Panc1 (cell line): ENCODE measurements around the gene PDE6A. TPM values are rescaled to one million over a fixed set of nuclear protein-coding genes. Genes with fewer than 3 reads are reported as not detected.

Experiments
- ATAC-seq: fragments of 200-7000 bp; cut with Tn5 transposase; 2 replicates; pipeline ENCODE4 v1.9.1; 2020; ENCODE audit warnings: mild to moderate bottlenecking, moderate library complexity
- BruUV-seq: library from RNA; stranded (reverse); fragments of 400-500 nt; replicated peaks from 2 replicates; lab custom pipeline; 2021; lab: Mats Ljungman, UMichigan
- CTCF ChIA-PET: fragments of 300-600 bp; sonication (Branson Sonifier 250); formaldehyde crosslinking; loops from one replicate; lab custom pipeline; 2022; ENCODE audit warnings: antibody characterized with exemption; lab: Charles Lee
- POLR2A ChIA-PET: fragments of 300-600 bp; sonication (Branson Sonifier 250); formaldehyde crosslinking; loops from one replicate; lab custom pipeline; 2022; ENCODE audit warnings: antibody characterized with exemption; lab: Charles Lee
- DNase-seq: peaks from one replicate; pipeline ENCODE4 v3.0.0-alpha.2; 2010; ENCODE audit warnings: low read depth, low spot score
- H3K27ac ChIP-seq: 2 replicates; pipeline ENCODE4 v1.5.1; 2011; ENCODE audit warnings: mild to moderate bottlenecking, low read length, inconsistent platforms
- H3K27me3 ChIP-seq: fragments of 200-500 bp; sonication (Bioruptor generic); 2 replicates; pipeline ENCODE4 v1.6.0; 2014; ENCODE audit warnings: low read length, inconsistent platforms; ENCODE audit not compliant: control insufficient read depth, insufficient read depth
- H3K36me3 ChIP-seq: fragments of 200-500 bp; sonication (Bioruptor generic); 2 replicates; pipeline ENCODE4 v1.5.1; 2014; ENCODE audit warnings: inconsistent platforms, mild to moderate bottlenecking, low read length, moderate library complexity; ENCODE audit not compliant: control insufficient read depth, insufficient read depth
- H3K4me1 ChIP-seq: 2 replicates; pipeline ENCODE4 v1.5.1; 2011; ENCODE audit warnings: inconsistent platforms, mild to moderate bottlenecking, low read length, moderate library complexity; ENCODE audit not compliant: control insufficient read depth, insufficient read depth
- H3K4me3 ChIP-seq, 2 experiments: 2 replicates each; pipeline ENCODE4 v1.5.1; 2011 to 2012; ENCODE audit warnings: low read depth in 2 of 2, low read length in 2 of 2, mild to moderate bottlenecking in 2 of 2, inconsistent platforms in 1 of 2, moderate library complexity in 1 of 2
- H3K9me3 ChIP-seq: fragments of 200-500 bp; sonication (Bioruptor generic); 2 replicates; pipeline ENCODE4 v1.5.1; 2014; ENCODE audit warnings: low read depth, mild to moderate bottlenecking, inconsistent platforms, low read length, moderate library complexity; ENCODE audit not compliant: control insufficient read depth, insufficient read depth
- POLR2AphosphoS5 ChIP-seq: IDR thresholded peaks from 2 replicates; pipeline ENCODE4 v1.6.1; 2012; ENCODE audit warnings: mild to moderate bottlenecking, low read depth, low read length, moderate library complexity
- SIN3A ChIP-seq: IDR thresholded peaks from 2 replicates; pipeline ENCODE4 v1.6.1; 2012; ENCODE audit warnings: low read depth, mild to moderate bottlenecking, low read length, moderate library complexity, borderline replicate concordance; ENCODE audit not compliant: insufficient read depth
- TCF7L2 ChIP-seq: IDR thresholded peaks from 2 replicates; pipeline ENCODE4 v1.6.1; 2011; ENCODE audit warnings: mild to moderate bottlenecking, low read depth, low read length, inconsistent platforms
- in situ Hi-C: cut with HindIII; loops from 2 replicates; pipeline ENCODE4 v1.10.0; 2016; ENCODE audit warnings: low sequenced_read_pairs, low pct_unique_long_range_greater_than_20kb
- intact Hi-C: fragments of 100-400 bp; cut with micrococcal nuclease; formaldehyde crosslinking; loops from one replicate; pipeline ENCODE4 v1.10.0; 2022; ENCODE audit not compliant: unreplicated experiment
- total RNA-seq: library from RNA; stranded (reverse); gene quantifications from one replicate; pipeline ENCODE4 v1.2.1, GENCODE V29; 2021; ENCODE audit not compliant: unreplicated experiment
- TF ChIP-seq, protein P1 (sequence below): fragments of 450-650 bp; IDR thresholded peaks from 2 replicates; pipeline ENCODE4 v1.5.1; 2017; ENCODE audit warnings: mild to moderate bottlenecking
- TF ChIP-seq, protein P2 (sequence below), 2 experiments: IDR thresholded peaks; 2 replicates each; pipeline ENCODE4 v1.6.1; 2011 to 2012; ENCODE audit warnings: low read depth in 2 of 2, control low read depth in 1 of 2, low read length in 1 of 2, mild to moderate bottlenecking in 1 of 2, moderate library complexity in 1 of 2; ENCODE audit not compliant: insufficient read depth in 1 of 2

Gene PDE6A
- total RNA-seq, 1 experiment from 2014 or later: 0.33 TPM

DNA sequence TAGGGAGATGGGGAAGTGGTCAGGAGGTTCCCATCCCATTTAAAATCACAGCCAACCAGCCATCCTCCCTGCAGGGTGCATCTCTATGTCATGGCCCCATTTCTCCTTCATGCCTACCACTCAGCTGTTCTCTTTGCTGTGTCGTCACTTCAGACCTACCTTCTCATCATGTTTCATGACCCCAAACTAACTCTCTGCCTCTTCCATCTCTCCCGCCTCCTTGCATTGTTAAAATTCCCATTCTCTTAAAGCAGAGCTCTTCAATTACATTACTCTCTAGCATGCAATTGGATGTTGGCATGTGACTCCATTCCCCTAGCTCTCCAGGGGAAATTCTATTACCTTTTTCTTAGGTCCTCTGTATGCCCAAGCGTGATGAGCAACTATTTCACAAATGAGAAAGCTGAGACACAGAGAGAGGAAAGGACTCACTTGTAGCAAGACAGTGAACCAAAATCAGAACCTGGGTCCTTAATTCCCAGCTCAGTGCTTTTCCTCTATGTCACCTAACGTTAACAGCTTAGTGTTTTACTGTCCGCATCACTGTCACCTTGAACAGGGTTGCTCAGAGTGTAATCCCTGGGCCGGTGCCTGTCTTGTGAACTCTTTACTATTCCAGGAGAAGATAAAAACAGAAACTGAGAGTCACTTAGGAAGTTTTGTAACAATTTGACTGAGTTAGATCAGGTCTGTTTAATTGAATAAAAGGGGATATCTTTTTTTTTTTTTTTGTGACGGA is 28.1 kb downstream of the PDE6A start:
- Histone ChIP-seq H3K36me3 (no peaks in the 10 kb centered on the region), H3K9me3 (no peaks in the 10 kb centered on the region), H3K4me1 (no peaks in the 10 kb centered on the region), H3K4me3 (no peak overlapping the region), H3K27me3 (no peaks in the 10 kb centered on the region), H3K27ac (no peak overlapping the region)
- no peak for ATAC-seq
- in situ Hi-C loops: no loop called here
- TF ChIP-seq POLR2AphosphoS5 (no peak), SIN3A (no peak), TCF7L2 (no peak)
- TF ChIP-seq, protein P1, sequence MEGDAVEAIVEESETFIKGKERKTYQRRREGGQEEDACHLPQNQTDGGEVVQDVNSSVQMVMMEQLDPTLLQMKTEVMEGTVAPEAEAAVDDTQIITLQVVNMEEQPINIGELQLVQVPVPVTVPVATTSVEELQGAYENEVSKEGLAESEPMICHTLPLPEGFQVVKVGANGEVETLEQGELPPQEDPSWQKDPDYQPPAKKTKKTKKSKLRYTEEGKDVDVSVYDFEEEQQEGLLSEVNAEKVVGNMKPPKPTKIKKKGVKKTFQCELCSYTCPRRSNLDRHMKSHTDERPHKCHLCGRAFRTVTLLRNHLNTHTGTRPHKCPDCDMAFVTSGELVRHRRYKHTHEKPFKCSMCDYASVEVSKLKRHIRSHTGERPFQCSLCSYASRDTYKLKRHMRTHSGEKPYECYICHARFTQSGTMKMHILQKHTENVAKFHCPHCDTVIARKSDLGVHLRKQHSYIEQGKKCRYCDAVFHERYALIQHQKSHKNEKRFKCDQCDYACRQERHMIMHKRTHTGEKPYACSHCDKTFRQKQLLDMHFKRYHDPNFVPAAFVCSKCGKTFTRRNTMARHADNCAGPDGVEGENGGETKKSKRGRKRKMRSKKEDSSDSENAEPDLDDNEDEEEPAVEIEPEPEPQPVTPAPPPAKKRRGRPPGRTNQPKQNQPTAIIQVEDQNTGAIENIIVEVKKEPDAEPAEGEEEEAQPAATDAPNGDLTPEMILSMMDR: no peak
- TF ChIP-seq, protein P2, sequence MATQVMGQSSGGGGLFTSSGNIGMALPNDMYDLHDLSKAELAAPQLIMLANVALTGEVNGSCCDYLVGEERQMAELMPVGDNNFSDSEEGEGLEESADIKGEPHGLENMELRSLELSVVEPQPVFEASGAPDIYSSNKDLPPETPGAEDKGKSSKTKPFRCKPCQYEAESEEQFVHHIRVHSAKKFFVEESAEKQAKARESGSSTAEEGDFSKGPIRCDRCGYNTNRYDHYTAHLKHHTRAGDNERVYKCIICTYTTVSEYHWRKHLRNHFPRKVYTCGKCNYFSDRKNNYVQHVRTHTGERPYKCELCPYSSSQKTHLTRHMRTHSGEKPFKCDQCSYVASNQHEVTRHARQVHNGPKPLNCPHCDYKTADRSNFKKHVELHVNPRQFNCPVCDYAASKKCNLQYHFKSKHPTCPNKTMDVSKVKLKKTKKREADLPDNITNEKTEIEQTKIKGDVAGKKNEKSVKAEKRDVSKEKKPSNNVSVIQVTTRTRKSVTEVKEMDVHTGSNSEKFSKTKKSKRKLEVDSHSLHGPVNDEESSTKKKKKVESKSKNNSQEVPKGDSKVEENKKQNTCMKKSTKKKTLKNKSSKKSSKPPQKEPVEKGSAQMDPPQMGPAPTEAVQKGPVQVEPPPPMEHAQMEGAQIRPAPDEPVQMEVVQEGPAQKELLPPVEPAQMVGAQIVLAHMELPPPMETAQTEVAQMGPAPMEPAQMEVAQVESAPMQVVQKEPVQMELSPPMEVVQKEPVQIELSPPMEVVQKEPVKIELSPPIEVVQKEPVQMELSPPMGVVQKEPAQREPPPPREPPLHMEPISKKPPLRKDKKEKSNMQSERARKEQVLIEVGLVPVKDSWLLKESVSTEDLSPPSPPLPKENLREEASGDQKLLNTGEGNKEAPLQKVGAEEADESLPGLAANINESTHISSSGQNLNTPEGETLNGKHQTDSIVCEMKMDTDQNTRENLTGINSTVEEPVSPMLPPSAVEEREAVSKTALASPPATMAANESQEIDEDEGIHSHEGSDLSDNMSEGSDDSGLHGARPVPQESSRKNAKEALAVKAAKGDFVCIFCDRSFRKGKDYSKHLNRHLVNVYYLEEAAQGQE (IDR thresholded peaks at IDR 0.05; ENCODE audit: insufficient read depth in 1 of 2, low read depth in 2 of 2, low read length in 1 of 2): no peak
- CTCF ChIA-PET: no interaction called here
- POLR2A ChIA-PET: interaction anchor here (0.6 kb wide), 1 partner anchor 11 kb away, joined by 3 read pairs; no protein-coding TSS in a partner anchor
- intact Hi-C loops: no loop called here
- BruUV-seq: no TSS peak
- no peak for DNase-seq

DNA sequence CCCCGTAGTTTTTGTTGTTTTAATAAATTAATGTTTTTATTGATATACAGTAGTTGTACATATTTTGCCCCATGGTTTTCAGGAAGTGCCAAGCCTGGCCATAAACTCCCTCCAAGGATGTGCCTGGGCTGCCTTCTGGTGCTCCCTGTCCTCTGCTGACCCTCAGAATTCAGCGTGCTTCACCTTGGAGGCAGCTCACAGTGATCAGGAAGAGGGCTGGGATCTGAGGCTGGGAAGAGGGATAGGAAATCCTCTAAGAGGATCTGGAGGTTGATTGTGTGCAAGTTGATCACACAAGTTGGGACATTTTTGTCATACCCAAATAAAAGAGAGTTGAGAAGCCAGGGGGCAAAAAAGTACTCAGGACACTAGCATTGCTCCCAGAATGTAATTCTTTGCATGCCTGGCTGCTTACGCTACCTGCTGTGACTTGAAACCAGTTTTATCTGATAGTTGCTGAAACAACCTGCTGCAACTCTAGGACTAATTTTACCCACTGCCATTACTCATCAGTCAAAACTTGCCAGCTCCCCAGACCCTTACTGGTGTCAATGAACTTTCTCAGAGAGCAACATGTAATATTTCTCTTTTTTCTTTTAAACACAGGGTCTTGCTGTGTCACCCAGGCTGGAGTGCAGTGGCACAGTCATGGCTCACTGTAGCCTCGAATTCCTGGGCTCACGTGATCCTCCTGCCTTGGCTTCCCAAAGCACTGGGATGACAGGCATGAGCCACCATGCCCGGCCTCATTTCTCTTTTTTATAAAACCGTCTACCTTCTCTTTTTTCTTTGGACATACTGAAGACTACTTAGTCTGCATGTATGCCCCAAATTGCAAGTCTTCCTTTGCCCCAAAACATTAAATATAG is 29.0 kb downstream of the PDE6A start:
- BruUV-seq: no TSS peak
- Histone ChIP-seq H3K27ac (no peak overlapping the region), H3K4me3 (no peak overlapping the region), H3K36me3 (no peaks in the 10 kb centered on the region), H3K9me3 (no peaks in the 10 kb centered on the region), H3K27me3 (no peaks in the 10 kb centered on the region), H3K4me1 (no peaks in the 10 kb centered on the region)
- ATAC-seq (no peak), DNase-seq (no peak)
- ChIA-PET CTCF (interaction anchor here (0.6 kb wide), 1 partner anchor 510 kb away, joined by 7 read pairs; no protein-coding TSS in a partner anchor), POLR2A (no interaction called here)
- TF ChIP-seq, protein P1: no peak
- no peak for TF ChIP-seq SIN3A
- no peak for TF ChIP-seq POLR2AphosphoS5
- no peak for TF ChIP-seq TCF7L2
- TF ChIP-seq, protein P2 (IDR thresholded peaks at IDR 0.05; ENCODE audit: insufficient read depth in 1 of 2, low read depth in 2 of 2, low read length in 1 of 2): no peak
- intact Hi-C loops: no loop called here
- in situ Hi-C loops: no loop called here
